K562 (cell line): ENCODE measurements around the gene PLA2R1. TPM values are rescaled to one million over a fixed set of nuclear protein-coding genes. Genes with fewer than 3 reads are reported as not detected.

Experiments used
- ARID2 ChIP-seq: fragments of 450-650 bp; IDR thresholded peaks from 2 replicates; pipeline ENCODE4 v1.6.1; 2017; ENCODE audit warnings: antibody characterized with exemption, mild to moderate bottlenecking
- BDP1 ChIP-seq: IDR thresholded peaks from 3 replicates; pipeline ENCODE4 v1.6.1; 2011; ENCODE audit not compliant: insufficient read length, insufficient read depth
- CSDE1 ChIP-seq, 2 experiments: fragments of 450-650 bp; IDR thresholded peaks; 2 replicates each; pipeline ENCODE4 v1.6.1; 2016; ENCODE audit warnings: mild to moderate bottlenecking in 1 of 2
- CTCFL ChIP-seq: IDR thresholded peaks from 2 replicates; pipeline ENCODE4 v1.6.1; 2011; ENCODE audit warnings: borderline replicate concordance, low read depth, mild to moderate bottlenecking, moderate library complexity, low read length; ENCODE audit not compliant: insufficient read depth, poor library complexity, severe bottlenecking
- GATA2 ChIP-seq: sonication (generic); formaldehyde crosslinking; IDR thresholded peaks from 2 replicates; pipeline ENCODE4 v1.4.0; 2020; ENCODE audit warnings: mild to moderate bottlenecking, missing genetic modification reagents
- GATAD2A ChIP-seq: fragments of 450-650 bp; IDR thresholded peaks from 2 replicates; pipeline ENCODE4 v1.6.1; 2017
- HEY1 ChIP-seq: fragments of 250-450 bp; sonication (Bioruptor Pico); IDR thresholded peaks from 2 replicates; pipeline ENCODE4 v1.5.0; 2020; ENCODE audit warnings: mild to moderate bottlenecking, moderate library complexity, borderline replicate concordance
- HINFP ChIP-seq: fragments of 450-650 bp; conservative IDR thresholded peaks from 2 replicates; pipeline ENCODE4 v1.6.1; 2016; ENCODE audit warnings: missing genetic modification characterization, low read depth, mild to moderate bottlenecking, control low read depth, missing compliant biosample characterization
- ILF3 ChIP-seq: fragments of 450-650 bp; IDR thresholded peaks from 2 replicates; pipeline ENCODE4 v1.6.1; 2018; ENCODE audit warnings: antibody characterized with exemption, mild to moderate bottlenecking, moderate library complexity, borderline replicate concordance
- JUND ChIP-seq, 2 experiments: IDR thresholded peaks; 2 replicates in 1 of 2; 3 replicates in 1 of 2; pipeline ENCODE4 v1.6.1; 2011; ENCODE audit warnings: borderline replicate concordance in 2 of 2, low read depth in 2 of 2, low read length in 2 of 2, improper control_type of control experiment in 1 of 2, missing biosample characterization in 1 of 2, missing genetic modification characterization in 1 of 2, missing genetic modification reagents in 1 of 2
- MXI1 ChIP-seq: IDR thresholded peaks from 2 replicates; pipeline ENCODE4 v1.6.1; 2011; ENCODE audit warnings: low read depth, mild to moderate bottlenecking, improper control_type of control experiment, low read length
- POLR2AphosphoS2 ChIP-seq: IDR thresholded peaks from 2 replicates; pipeline ENCODE4 v1.6.1; 2012; ENCODE audit warnings: low read length, improper control_type of control experiment
- RAD21 ChIP-seq, 2 experiments: fragments of 250-450 bp in 1 of 2; fragments of 450-650 bp in 1 of 2; sonication (Bioruptor Pico) in 1 of 2; formaldehyde crosslinking in 1 of 2; IDR thresholded peaks in 1 of 2; conservative IDR thresholded peaks in 1 of 2; 2 replicates each; pipeline versions ENCODE4 v1.4.0 to v1.8.0; 2020 to 2022; ENCODE audit warnings: mild to moderate bottlenecking in 2 of 2, moderate library complexity in 1 of 2
- RBM39 ChIP-seq: fragments of 200-400 bp; formaldehyde crosslinking; optimal IDR thresholded peaks from 2 replicates; pipeline ENCODE3; 2018; ENCODE audit warnings: low read depth, low read length
- RFX5 ChIP-seq: IDR thresholded peaks from 2 replicates; pipeline ENCODE4 v1.6.1; 2011; ENCODE audit warnings: low read depth, mild to moderate bottlenecking, improper control_type of control experiment, low read length
- SMAD4 ChIP-seq: fragments of 250-450 bp; sonication (Bioruptor Pico); conservative IDR thresholded peaks from 2 replicates; pipeline ENCODE4 v1.8.0; 2021; ENCODE audit warnings: inconsistent platforms, mild to moderate bottlenecking, moderate library complexity
- XRCC5 ChIP-seq: fragments of 200-400 bp; formaldehyde crosslinking; IDR thresholded peaks from 2 replicates; pipeline ENCODE4 v1.6.1; 2017; ENCODE audit warnings: low read depth, mild to moderate bottlenecking, low read length
- YY1 ChIP-seq, 3 experiments: IDR thresholded peaks; 2 replicates each; pipeline ENCODE4 v1.6.1; 2011; ENCODE audit warnings: low read length in 2 of 3, mild to moderate bottlenecking in 2 of 3, moderate library complexity in 2 of 3, borderline replicate concordance in 1 of 3, control low read depth in 1 of 3, low read depth in 1 of 3; ENCODE audit not compliant: insufficient read depth in 3 of 3, insufficient replicate concordance in 2 of 3, control insufficient read depth in 1 of 3, insufficient read length in 1 of 3; ENCODE audit errors: extremely low read depth in 1 of 3
- ZKSCAN1 ChIP-seq: fragments of 150-350 bp; IDR thresholded peaks from 2 replicates; pipeline ENCODE4 v1.6.1; 2016; ENCODE audit warnings: low read depth, low read length
- ZNF311 ChIP-seq: fragments of 250-450 bp; sonication (Bioruptor Pico); IDR thresholded peaks from 2 replicates; pipeline ENCODE4 v1.4.0; 2020; ENCODE audit warnings: mild to moderate bottlenecking, moderate library complexity
- ZNF511 ChIP-seq: sonication (generic); formaldehyde crosslinking; IDR thresholded peaks from 2 replicates; pipeline ENCODE4 v1.8.0; 2022; ENCODE audit warnings: mild to moderate bottlenecking, missing genetic modification reagents
- polyA plus RNA-seq, 8 experiments: library from polyadenylated mRNA; depleted of rRNA in 4 of 8; stranded (reverse) in 5 of 8; unstranded in 3 of 8; fragments of >200 nt; fragmentation: Nextera tagmentation in 2 of 8; fragmentation: Illumina TruSeq in 1 of 8; extraction: Ambion mirVana in 2 of 8; extraction: Trizol in 1 of 8; gene quantifications; 2 replicates each; pipeline versions ENCODE4 v1.2.1 to v1.2.3, GENCODE V29; 2011 to 2014; ENCODE audit warnings: inconsistent platforms in 1 of 8, missing spikeins in 1 of 8
- total RNA-seq, 7 experiments: library from RNA; depleted of rRNA in 6 of 7; stranded (reverse); fragments of >200 nt in 6 of 7; fragmentation: Illumina TruSeq in 2 of 7; extraction: Trizol in 2 of 7; gene quantifications; 2 replicates each; pipeline versions ENCODE4 v1.2.1 to v1.2.3, GENCODE V29; 2011 to 2021; ENCODE audit warnings: low replicate concordance in 1 of 7
- TF ChIP-seq, protein P1 (sequence below): sonication (generic); formaldehyde crosslinking; IDR thresholded peaks from 2 replicates; pipeline ENCODE4 v1.9.0; 2022; ENCODE audit warnings: mild to moderate bottlenecking, missing genetic modification reagents

Gene PLA2R1
- total and polyA plus RNA-seq, 9 of the 15 experiments (the other 6 are each of a cell fraction or from before 2014, with no cell fraction given): not detected

GRCh38 chr2:159921752-159922404, 140.5 kb downstream of the PLA2R1 start (continued):
- TF ChIP-seq RFX5 (no peak), HINFP (tag) (no peak), JUND (IDR thresholded peaks at IDR 0.05; ENCODE audit: borderline replicate concordance, low read depth, low read length) (0 out of 2 replicates have a peak, but pooled peaks have one; percentile 12), JUND (tag; IDR thresholded peaks at IDR 0.05; ENCODE audit: borderline replicate concordance, low read depth, low read length) (no peak), ZKSCAN1 (no peak), RAD21 (CRISPR knock-in tag; conservative IDR thresholded peaks at IDR 0.05 in 1 of 2, IDR thresholded peaks at IDR 0.05 in 1 of 2) (peak in 1 of 2 experiments; percentile 60; a peak in 2 of 4 replicates), CSDE1 (IDR thresholded peaks at IDR 0.05) (no peak), ILF3 (no peak), GATAD2A (no peak), ZNF511 (CRISPR knock-in tag) (no peak), RBM39 (no peak), POLR2AphosphoS2 (no peak), SMAD4 (CRISPR knock-in tag) (no peak), XRCC5 (no peak), YY1 (IDR thresholded peaks at IDR 0.05; ENCODE audit: borderline replicate concordance in 1 of 3, control insufficient read depth in 1 of 3, extremely low read depth in 1 of 3, insufficient read depth in 3 of 3, insufficient read length in 1 of 3, insufficient replicate concordance in 2 of 3, low read depth in 1 of 3, low read length in 2 of 3) (peak in 2 of 3 experiments; percentile 24 to 36), MXI1 (no peak), BDP1 (no peak), ARID2 (no peak), GATA2 (no peak), CTCFL (peak; percentile 17), HEY1 (CRISPR knock-in tag) (no peak), ZNF311 (no peak)
- TF ChIP-seq, protein P1, sequence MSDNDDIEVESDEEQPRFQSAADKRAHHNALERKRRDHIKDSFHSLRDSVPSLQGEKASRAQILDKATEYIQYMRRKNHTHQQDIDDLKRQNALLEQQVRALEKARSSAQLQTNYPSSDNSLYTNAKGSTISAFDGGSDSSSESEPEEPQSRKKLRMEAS (CRISPR knock-in tag): no peak
